Immature natural killer cell (primary cell): ENCODE data around the gene ROBO1. TPM values are rescaled to one million over a fixed set of nuclear protein-coding genes. Genes with fewer than 3 reads are reported as not detected.

Source experiments
- DNase-seq, 3 donors: peaks; one replicate each; pipeline ENCODE4 v3.0.0; 2022; ENCODE audit warnings: mixed read lengths in 1 of 3
- H3K27ac Mint-ChIP-seq, 6 donors: one replicate each; pipeline ENCODE4 v1.8.0; 2020; ENCODE audit warnings: mixed read lengths in 6 of 6, mild to moderate bottlenecking in 5 of 6, inconsistent platforms in 4 of 6, moderate library complexity in 3 of 6
- H3K27me3 Mint-ChIP-seq, 3 donors: one replicate each; pipeline ENCODE4 v1.8.0; 2020 to 2021; ENCODE audit warnings: low read depth in 3 of 3, mild to moderate bottlenecking in 3 of 3, mixed read lengths in 3 of 3, moderate library complexity in 3 of 3, inconsistent platforms in 1 of 3
- H3K36me3 Mint-ChIP-seq, 3 donors: one replicate each; pipeline ENCODE4 v1.8.0; 2020; ENCODE audit warnings: mixed read lengths in 3 of 3, inconsistent platforms in 2 of 3, mild to moderate bottlenecking in 2 of 3
- H3K4me1 Mint-ChIP-seq, 2 donors: one replicate each; pipeline ENCODE4 v1.8.0; 2020; ENCODE audit warnings: inconsistent platforms in 2 of 2, mild to moderate bottlenecking in 2 of 2, mixed read lengths in 2 of 2, moderate library complexity in 1 of 2
- H3K4me3 Mint-ChIP-seq, 5 donors: one replicate each; pipeline ENCODE4 v1.8.0; 2020; ENCODE audit warnings: mild to moderate bottlenecking in 5 of 5, mixed read lengths in 5 of 5, inconsistent platforms in 3 of 5, moderate library complexity in 3 of 5
- H3K9me3 Mint-ChIP-seq, 6 donors: one replicate each; pipeline ENCODE4 v1.8.0; 2020; ENCODE audit warnings: mild to moderate bottlenecking in 6 of 6, mixed read lengths in 6 of 6, inconsistent platforms in 4 of 6, moderate library complexity in 3 of 6
- polyA plus RNA-seq, 3 donors: library from polyadenylated mRNA; unstranded; fragments of 300-500 nt; fragmentation: Illumina TruSeq; gene quantifications; one replicate each; pipeline ENCODE4 v1.2.3, GENCODE V29; 2021

Gene ROBO1
- polyA plus RNA-seq, 3 donors from 2014 or later = 0.63 TPM; not detected in 2

- H3K4me3 Mint-ChIP-seq = no peak overlapping the region
- DNase-seq = no peak
- H3K4me1 Mint-ChIP-seq = no peaks in the 10 kb centered on the region
- H3K36me3 Mint-ChIP-seq = no peaks in the 10 kb centered on the region
- H3K27me3 Mint-ChIP-seq = no peaks in the 10 kb centered on the region
- H3K27ac Mint-ChIP-seq = no peak overlapping the region
- peaks cover 0 to 20% (median 4%) of the 10 kb centered on the region in 6 donors for H3K9me3 Mint-ChIP-seq
These were observed 735.0 kb downstream of the ROBO1 start for GRCh38 chr3:79032686-79033318.

- H3K27me3 Mint-ChIP-seq = no peaks in the 10 kb centered on the region
- DNase-seq = no peak
- H3K36me3 Mint-ChIP-seq = no peaks in the 10 kb centered on the region
- no peak overlapping the region for H3K4me3 Mint-ChIP-seq
- H3K9me3 Mint-ChIP-seq = peaks cover 0 to 11% (median 3%) of the 10 kb centered on the region in 6 donors
- H3K4me1 Mint-ChIP-seq = no peaks in the 10 kb centered on the region
- H3K27ac Mint-ChIP-seq = no peak overlapping the region
These were observed 737.6 kb downstream of the ROBO1 start for GRCh38 chr3:79030157-79030556.

GRCh38 chr3:79028916-79029315 lies 738.9 kb downstream of the ROBO1 start:
- H3K9me3 Mint-ChIP-seq = peaks cover 0 to 18% (median 3%) of the 10 kb centered on the region in 6 donors

GRCh38 chr3:79027593-79027992 lies 740.2 kb downstream of the ROBO1 start:
- peaks cover 0 to 19% (median 3%) of the 10 kb centered on the region in 6 donors for H3K9me3 Mint-ChIP-seq

More at GRCh38 chr3:79028916-79029315, 738.9 kb downstream of the ROBO1 start:
- Mint-ChIP-seq H3K27ac (no peak overlapping the region), H3K36me3 (no peaks in the 10 kb centered on the region), H3K27me3 (no peaks in the 10 kb centered on the region), H3K4me3 (no peak overlapping the region), H3K4me1 (no peaks in the 10 kb centered on the region)
- no peak for DNase-seq

GRCh38 chr3:79019924-79020173 lies 747.9 kb downstream of the ROBO1 start:
- H3K4me1 Mint-ChIP-seq = peaks cover 0 to 7% of the 10 kb centered on the region in 2 donors
- H3K9me3 Mint-ChIP-seq = peaks cover 3 to 23% (median 10%) of the 10 kb centered on the region in 6 donors
- peaks cover 0 to 2% (median 0%) of the 10 kb centered on the region in 3 donors for H3K27me3 Mint-ChIP-seq
- no peak overlapping the region for H3K27ac Mint-ChIP-seq
- peaks cover 0 to 5% (median 3%) of the 10 kb centered on the region in 3 donors for H3K36me3 Mint-ChIP-seq
- no peak for DNase-seq
- H3K4me3 Mint-ChIP-seq = peak overlapping the region in 1 of 5 donors; percentile 22

More at GRCh38 chr3:79027593-79027992, 740.2 kb downstream of the ROBO1 start:
- no peaks in the 10 kb centered on the region for H3K27me3 Mint-ChIP-seq
- no peak for DNase-seq
- H3K4me3 Mint-ChIP-seq = no peak overlapping the region
- H3K36me3 Mint-ChIP-seq = no peaks in the 10 kb centered on the region
- H3K4me1 Mint-ChIP-seq = no peaks in the 10 kb centered on the region
- no peak overlapping the region for H3K27ac Mint-ChIP-seq

- H3K9me3 Mint-ChIP-seq = peaks cover 3 to 22% (median 13%) of the 10 kb centered on the region in 6 donors
- peaks cover 0 to 7% of the 10 kb centered on the region in 2 donors for H3K4me1 Mint-ChIP-seq
- H3K27me3 Mint-ChIP-seq = peaks cover 0 to 2% (median 0%) of the 10 kb centered on the region in 3 donors
- H3K36me3 Mint-ChIP-seq = peaks cover 0 to 5% (median 3%) of the 10 kb centered on the region in 3 donors
- peak overlapping the region in 2 of 5 donors; percentile 22 to 56 for H3K4me3 Mint-ChIP-seq
- no peak for DNase-seq
- H3K27ac Mint-ChIP-seq = no peak overlapping the region
These were observed 748.5 kb downstream of the ROBO1 start for GRCh38 chr3:79019137-79019923.

- peak in 1 of 3 donors; percentile 5 for DNase-seq
- Mint-ChIP-seq H3K4me3 (no peak overlapping the region), H3K27ac (no peak overlapping the region)
These were observed 749.1 kb downstream of the ROBO1 start for GRCh38 chr3:79018671-79019136.

GRCh38 chr3:79018265-79018664 lies 749.5 kb downstream of the ROBO1 start:
- peaks cover 0 to 5% (median 3%) of the 10 kb centered on the region in 3 donors for H3K36me3 Mint-ChIP-seq
- peaks cover 8 to 26% (median 16%) of the 10 kb centered on the region in 6 donors for H3K9me3 Mint-ChIP-seq
- H3K4me1 Mint-ChIP-seq = peaks cover 0 to 7% of the 10 kb centered on the region in 2 donors
- no peak for DNase-seq
- peaks cover 0 to 2% (median 0%) of the 10 kb centered on the region in 3 donors for H3K27me3 Mint-ChIP-seq
- H3K4me3 Mint-ChIP-seq = no peak overlapping the region
- H3K27ac Mint-ChIP-seq = no peak overlapping the region

More at GRCh38 chr3:79018671-79019136, 749.1 kb downstream of the ROBO1 start:
- peaks cover 0 to 5% (median 3%) of the 10 kb centered on the region in 3 donors for H3K36me3 Mint-ChIP-seq
- peaks cover 8 to 23% (median 13%) of the 10 kb centered on the region in 6 donors for H3K9me3 Mint-ChIP-seq
- peaks cover 0 to 7% of the 10 kb centered on the region in 2 donors for H3K4me1 Mint-ChIP-seq
- H3K27me3 Mint-ChIP-seq = peaks cover 0 to 2% (median 0%) of the 10 kb centered on the region in 3 donors

- H3K27me3 Mint-ChIP-seq = peaks cover 0 to 2% (median 0%) of the 10 kb centered on the region in 3 donors
- peaks cover 0 to 7% of the 10 kb centered on the region in 2 donors for H3K4me1 Mint-ChIP-seq
- peaks cover 6 to 31% (median 13%) of the 10 kb centered on the region in 6 donors for H3K9me3 Mint-ChIP-seq
- H3K27ac Mint-ChIP-seq = no peak overlapping the region
- peaks cover 0 to 5% (median 3%) of the 10 kb centered on the region in 3 donors for H3K36me3 Mint-ChIP-seq
- no peak overlapping the region for H3K4me3 Mint-ChIP-seq
- no peak for DNase-seq
These were observed 751.0 kb downstream of the ROBO1 start for GRCh38 chr3:79016587-79017376.

- peaks cover 0 to 2% (median 0%) of the 10 kb centered on the region in 3 donors for H3K27me3 Mint-ChIP-seq
- no peak overlapping the region for H3K4me3 Mint-ChIP-seq
- peaks cover 0 to 7% of the 10 kb centered on the region in 2 donors for H3K4me1 Mint-ChIP-seq
- H3K9me3 Mint-ChIP-seq = peaks cover 5 to 28% (median 11%) of the 10 kb centered on the region in 6 donors
- DNase-seq = no peak
- no peak overlapping the region for H3K27ac Mint-ChIP-seq
- peaks cover 0 to 5% (median 3%) of the 10 kb centered on the region in 3 donors for H3K36me3 Mint-ChIP-seq
These were observed 751.9 kb downstream of the ROBO1 start for GRCh38 chr3:79015854-79016253.

GRCh38 chr3:79012946-79013362 lies 754.8 kb downstream of the ROBO1 start:
- no peak overlapping the region for H3K27ac Mint-ChIP-seq
- H3K4me3 Mint-ChIP-seq = no peak overlapping the region

GRCh38 chr3:79012530-79012913 lies 755.3 kb downstream of the ROBO1 start:
- peaks cover 4 to 37% (median 10%) of the 10 kb centered on the region in 6 donors for H3K9me3 Mint-ChIP-seq
- no peak for DNase-seq
- H3K36me3 Mint-ChIP-seq = no peaks in the 10 kb centered on the region
- H3K4me1 Mint-ChIP-seq = no peaks in the 10 kb centered on the region
- H3K4me3 Mint-ChIP-seq = no peak overlapping the region
- H3K27me3 Mint-ChIP-seq = no peaks in the 10 kb centered on the region
- no peak overlapping the region for H3K27ac Mint-ChIP-seq

More at GRCh38 chr3:79012946-79013362, 754.8 kb downstream of the ROBO1 start:
- Mint-ChIP-seq H3K36me3 (no peaks in the 10 kb centered on the region), H3K27me3 (no peaks in the 10 kb centered on the region), H3K9me3 (peaks cover 2 to 34% (median 9%) of the 10 kb centered on the region in 6 donors), H3K4me1 (no peaks in the 10 kb centered on the region)
- no peak for DNase-seq

- no peaks in the 10 kb centered on the region for H3K36me3 Mint-ChIP-seq
- no peak overlapping the region for H3K4me3 Mint-ChIP-seq
- DNase-seq = no peak
- H3K9me3 Mint-ChIP-seq = peaks cover 4 to 37% (median 10%) of the 10 kb centered on the region in 6 donors
- no peaks in the 10 kb centered on the region for H3K4me1 Mint-ChIP-seq
- no peak overlapping the region for H3K27ac Mint-ChIP-seq
- H3K27me3 Mint-ChIP-seq = peaks cover 0 to 2% (median 0%) of the 10 kb centered on the region in 3 donors
These were observed 755.8 kb downstream of the ROBO1 start for GRCh38 chr3:79011821-79012529.
